Glomerular visceral epithelial cell (primary cell): Measurements from ENCODE around the gene ULK4.

Experiments
- DNase-seq: peaks from one replicate; pipeline ENCODE4 v3.0.0-alpha.2; 2016; ENCODE audit errors: extremely low spot score

ULK4 gene

GRCh38 chr3:41198526-41198925, 763.4 kb downstream of the ULK4 start:
- DNase-seq = no peak

- DNase-seq = no peak
These were observed 763.9 kb downstream of the ULK4 start for GRCh38 chr3:41198046-41198445.
